PFSK-1 (cell line): ENCODE measurements around the gene CPLANE2.

Source experiments
- FOXP2 ChIP-seq: optimal IDR thresholded peaks from 2 replicates; pipeline ENCODE3; 2011; ENCODE audit warnings: borderline replicate concordance, control low read depth, inconsistent platforms; ENCODE audit not compliant: insufficient read depth; ENCODE audit errors: extremely low read length, extremely low read depth
- POLR2AphosphoS5 ChIP-seq: IDR thresholded peaks from 2 replicates; pipeline ENCODE4 v1.6.1; 2012; ENCODE audit warnings: low read depth, mild to moderate bottlenecking, control low read depth, low read length, moderate library complexity
- REST ChIP-seq, 2 experiments: IDR thresholded peaks; 2 replicates each; pipeline versions ENCODE4 v1.6.1 to v1.8.0; 2011 to 2012; ENCODE audit warnings: low read depth in 2 of 2, low read length in 2 of 2, control low read depth in 1 of 2, inconsistent platforms in 1 of 2, mild to moderate bottlenecking in 1 of 2, moderate library complexity in 1 of 2; ENCODE audit not compliant: insufficient read depth in 1 of 2
- SIN3A ChIP-seq: IDR thresholded peaks from 2 replicates; pipeline ENCODE4 v1.6.1; 2012; ENCODE audit warnings: mild to moderate bottlenecking, low read length, moderate library complexity, borderline replicate concordance; ENCODE audit not compliant: insufficient read depth
- TAF1 ChIP-seq: IDR thresholded peaks from 2 replicates; pipeline ENCODE4 v1.6.1; 2012; ENCODE audit warnings: low read length, control low read depth, borderline replicate concordance; ENCODE audit not compliant: insufficient read depth

CPLANE2 gene

GRCh38 chr1:16202281-16203210 is 34.4 kb downstream of the CPLANE2 start:
- TF ChIP-seq POLR2AphosphoS5 (no peak), REST (IDR thresholded peaks at IDR 0.05; ENCODE audit: insufficient read depth in 1 of 2, low read depth in 2 of 2, low read length in 2 of 2) (no peak), TAF1 (no peak), FOXP2 (no peak), SIN3A (no peak)

DNA sequence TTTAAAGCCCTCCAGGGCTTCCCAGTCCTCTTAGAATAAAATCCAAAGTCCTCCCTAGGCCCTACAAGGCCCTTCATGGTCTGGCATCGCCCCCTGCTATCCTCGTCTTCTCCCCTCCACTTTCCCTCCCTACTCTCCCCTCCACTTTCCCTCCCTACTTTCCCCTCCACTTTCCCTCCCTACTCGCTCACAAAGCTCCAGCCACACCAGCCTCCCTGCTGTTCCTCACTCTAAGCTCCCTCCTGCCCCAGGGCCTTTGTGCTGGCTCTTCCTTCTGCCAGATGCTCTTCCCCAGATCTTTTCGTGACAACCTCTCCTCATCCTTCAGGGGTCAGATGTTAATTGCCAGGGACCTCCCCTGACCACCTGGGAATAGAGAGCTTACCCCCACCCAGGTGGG is 37.3 kb downstream of the CPLANE2 start:
- TF ChIP-seq SIN3A: no peak
- TF ChIP-seq TAF1: no peak
- TF ChIP-seq FOXP2: no peak
- no peak for TF ChIP-seq REST (IDR thresholded peaks at IDR 0.05; ENCODE audit: insufficient read depth in 1 of 2, low read depth in 2 of 2, low read length in 2 of 2)
- TF ChIP-seq POLR2AphosphoS5: no peak

GRCh38 chr1:16199157-16199501 is 37.9 kb downstream of the CPLANE2 start:
- no peak for TF ChIP-seq REST (IDR thresholded peaks at IDR 0.05; ENCODE audit: insufficient read depth in 1 of 2, low read depth in 2 of 2, low read length in 2 of 2)
- TF ChIP-seq SIN3A: no peak
- TF ChIP-seq POLR2AphosphoS5: no peak
- no peak for TF ChIP-seq TAF1
- TF ChIP-seq FOXP2: no peak

- TF ChIP-seq TAF1: no peak
- TF ChIP-seq FOXP2: no peak
- no peak for TF ChIP-seq POLR2AphosphoS5
- TF ChIP-seq SIN3A: no peak
- TF ChIP-seq REST (IDR thresholded peaks at IDR 0.05; ENCODE audit: insufficient read depth in 1 of 2, low read depth in 2 of 2, low read length in 2 of 2): no peak
Measured at GRCh38 chr1:16198444-16199156, 38.4 kb downstream of the CPLANE2 start.
